ENCODE results near the gene IBSP. TPM values are rescaled to one million over a fixed set of nuclear protein-coding genes. Genes with fewer than 3 reads are reported as not detected.

The IBSP gene
- total RNA-seq, 1 experiment from 2014 or later, result not detected

- ChIA-PET CTCF (interaction anchor here (0.7 kb wide), 1 partner anchor 1023 kb away, joined by 3 read pairs; no protein-coding TSS in a partner anchor), POLR2A (no interaction called here)
- intact Hi-C loops (cut with micrococcal nuclease; ENCODE audit: unreplicated experiment), result no loop called here
- in situ Hi-C loops (cut with HindIII; ENCODE audit: low pct_unique_long_range_greater_than_20kb, low sequenced_read_pairs), result no loop called here
- TF ChIP-seq SIN3A (IDR thresholded peaks at IDR 0.05; ENCODE audit: borderline replicate concordance, insufficient read depth, low read depth, low read length) (no peak), TCF7L2 (IDR thresholded peaks at IDR 0.05; ENCODE audit: low read depth, low read length) (no peak), CTCF (IDR thresholded peaks at IDR 0.05) (no peak), POLR2AphosphoS5 (IDR thresholded peaks at IDR 0.05; ENCODE audit: low read depth, low read length) (no peak), REST (IDR thresholded peaks at IDR 0.05; ENCODE audit: insufficient read depth in 1 of 2, low read depth in 2 of 2, low read length in 1 of 2) (no peak)
- BruUV-seq (replicated peaks), result no TSS peak
- no peaks in the 10 kb centered on the region for H3K4me1 ChIP-seq (ENCODE audit: control insufficient read depth, insufficient read depth, low read length)
- no peaks in the 10 kb centered on the region for H3K9me3 ChIP-seq (ENCODE audit: control insufficient read depth, insufficient read depth, low read depth, low read length)
- no peaks in the 10 kb centered on the region for H3K27me3 ChIP-seq (ENCODE audit: control insufficient read depth, insufficient read depth, low read length)
- ATAC-seq, result no peak
- H3K27ac ChIP-seq (ENCODE audit: low read length), result no peak overlapping the region
- H3K4me3 ChIP-seq (ENCODE audit: low read depth in 2 of 2, low read length in 2 of 2), result no peak overlapping the region
- no peaks in the 10 kb centered on the region for H3K36me3 ChIP-seq (ENCODE audit: control insufficient read depth, insufficient read depth, low read length)
- no peak for DNase-seq (ENCODE audit: low read depth, low spot score)
Observed at GRCh38 chr4:87823724-87824123, 24.4 kb downstream of the IBSP start.

- ChIA-PET POLR2A (no interaction called here), CTCF (interaction anchor here (0.7 kb wide), 1 partner anchor 1024 kb away, joined by 3 read pairs; no protein-coding TSS in a partner anchor)
- no peaks in the 10 kb centered on the region for H3K36me3 ChIP-seq (ENCODE audit: control insufficient read depth, insufficient read depth, low read length)
- no TSS peak for BruUV-seq (replicated peaks)
- intact Hi-C loops (cut with micrococcal nuclease; ENCODE audit: unreplicated experiment), result no loop called here
- H3K27ac ChIP-seq (ENCODE audit: low read length), result no peak overlapping the region
- H3K4me3 ChIP-seq (ENCODE audit: low read depth in 2 of 2, low read length in 2 of 2), result no peak overlapping the region
- no peaks in the 10 kb centered on the region for H3K27me3 ChIP-seq (ENCODE audit: control insufficient read depth, insufficient read depth, low read length)
- TF ChIP-seq TCF7L2 (IDR thresholded peaks at IDR 0.05; ENCODE audit: low read depth, low read length) (no peak), REST (IDR thresholded peaks at IDR 0.05; ENCODE audit: insufficient read depth in 1 of 2, low read depth in 2 of 2, low read length in 1 of 2) (no peak), SIN3A (IDR thresholded peaks at IDR 0.05; ENCODE audit: borderline replicate concordance, insufficient read depth, low read depth, low read length) (no peak), POLR2AphosphoS5 (IDR thresholded peaks at IDR 0.05; ENCODE audit: low read depth, low read length) (no peak), CTCF (IDR thresholded peaks at IDR 0.05) (no peak)
- no peaks in the 10 kb centered on the region for H3K4me1 ChIP-seq (ENCODE audit: control insufficient read depth, insufficient read depth, low read length)
- DNase-seq (ENCODE audit: low read depth, low spot score) (no peak), ATAC-seq (no peak)
- in situ Hi-C loops (cut with HindIII; ENCODE audit: low pct_unique_long_range_greater_than_20kb, low sequenced_read_pairs), result no loop called here
- H3K9me3 ChIP-seq (ENCODE audit: control insufficient read depth, insufficient read depth, low read depth, low read length), result no peaks in the 10 kb centered on the region
Observed at GRCh38 chr4:87824352-87824751, 25.0 kb downstream of the IBSP start.
